ENCODE results near the gene RAB3B. TPM values are rescaled to one million over a fixed set of nuclear protein-coding genes. Genes with fewer than 3 reads are reported as not detected.

The RAB3B gene
- total RNA-seq, 1 donor from 2014 or later, result 2.4 TPM

DNA sequence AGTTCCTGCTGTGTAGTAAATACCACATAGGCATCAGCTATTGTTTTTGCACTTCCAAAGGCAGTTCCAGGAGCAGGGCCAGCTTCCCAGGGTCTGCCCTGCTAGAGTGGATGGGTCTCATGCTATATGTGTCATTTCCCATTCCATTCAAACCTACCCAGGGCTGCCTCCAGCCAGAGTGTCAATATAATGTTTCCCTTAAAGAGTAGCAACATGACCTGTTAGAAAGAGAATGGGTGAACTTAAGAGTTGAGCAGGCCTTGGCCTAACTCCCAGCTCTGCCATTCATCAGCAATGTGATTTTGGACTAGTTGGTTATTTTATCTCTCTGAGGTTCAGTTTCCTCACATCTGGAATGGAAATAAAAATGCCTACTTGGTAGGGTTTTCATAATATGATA lies 44.9 kb downstream of the RAB3B start:
- no peak for DNase-seq (ENCODE audit: low read depth, low spot score)

DNA sequence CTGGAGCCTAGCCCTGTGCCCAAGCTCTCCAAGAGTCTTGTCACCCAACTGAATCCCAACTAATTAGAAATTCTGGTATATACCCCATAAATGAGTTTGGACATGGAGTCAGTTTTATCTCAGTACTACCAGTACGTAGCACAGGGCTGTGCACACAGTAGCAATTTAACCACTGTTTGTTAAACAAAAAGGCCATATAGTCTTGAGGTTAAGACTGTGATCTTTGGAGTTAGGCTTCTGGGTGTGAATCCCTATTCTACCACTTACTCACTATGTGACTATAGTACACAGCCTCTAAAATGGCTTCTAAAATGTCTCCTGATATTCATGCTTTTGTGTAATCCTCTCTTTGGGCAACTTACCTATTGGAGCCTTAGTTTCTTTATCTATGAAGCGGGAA lies 48.2 kb downstream of the RAB3B start:
- Mint-ChIP-seq H3K4me3 (no peak overlapping the region), H3K4me1 (no peaks in the 10 kb centered on the region), H3K9me3 (peaks cover 18% of the 10 kb centered on the region), H3K36me3 (ENCODE audit: low read depth) (peaks cover 5% of the 10 kb centered on the region), H3K27ac (ENCODE audit: unreplicated experiment) (no peak overlapping the region), H3K27me3 (ENCODE audit: low read depth) (peaks cover 5% of the 10 kb centered on the region)
- DNase-seq (ENCODE audit: low read depth, low spot score), result no peak
- TF ChIP-seq, protein P1, sequence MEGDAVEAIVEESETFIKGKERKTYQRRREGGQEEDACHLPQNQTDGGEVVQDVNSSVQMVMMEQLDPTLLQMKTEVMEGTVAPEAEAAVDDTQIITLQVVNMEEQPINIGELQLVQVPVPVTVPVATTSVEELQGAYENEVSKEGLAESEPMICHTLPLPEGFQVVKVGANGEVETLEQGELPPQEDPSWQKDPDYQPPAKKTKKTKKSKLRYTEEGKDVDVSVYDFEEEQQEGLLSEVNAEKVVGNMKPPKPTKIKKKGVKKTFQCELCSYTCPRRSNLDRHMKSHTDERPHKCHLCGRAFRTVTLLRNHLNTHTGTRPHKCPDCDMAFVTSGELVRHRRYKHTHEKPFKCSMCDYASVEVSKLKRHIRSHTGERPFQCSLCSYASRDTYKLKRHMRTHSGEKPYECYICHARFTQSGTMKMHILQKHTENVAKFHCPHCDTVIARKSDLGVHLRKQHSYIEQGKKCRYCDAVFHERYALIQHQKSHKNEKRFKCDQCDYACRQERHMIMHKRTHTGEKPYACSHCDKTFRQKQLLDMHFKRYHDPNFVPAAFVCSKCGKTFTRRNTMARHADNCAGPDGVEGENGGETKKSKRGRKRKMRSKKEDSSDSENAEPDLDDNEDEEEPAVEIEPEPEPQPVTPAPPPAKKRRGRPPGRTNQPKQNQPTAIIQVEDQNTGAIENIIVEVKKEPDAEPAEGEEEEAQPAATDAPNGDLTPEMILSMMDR (conservative IDR thresholded peaks at IDR 0.05), result no peak

More for the DNA sequence above, 44.9 kb downstream of the RAB3B start:
- Mint-ChIP-seq H3K27me3 (ENCODE audit: low read depth) (peaks cover 5% of the 10 kb centered on the region), H3K4me1 (no peaks in the 10 kb centered on the region), H3K27ac (ENCODE audit: unreplicated experiment) (no peak overlapping the region), H3K36me3 (ENCODE audit: low read depth) (peaks cover 8% of the 10 kb centered on the region), H3K9me3 (peaks cover 20% of the 10 kb centered on the region), H3K4me3 (no peak overlapping the region)
- TF ChIP-seq, protein P1 (conservative IDR thresholded peaks at IDR 0.05), result no peak

DNA sequence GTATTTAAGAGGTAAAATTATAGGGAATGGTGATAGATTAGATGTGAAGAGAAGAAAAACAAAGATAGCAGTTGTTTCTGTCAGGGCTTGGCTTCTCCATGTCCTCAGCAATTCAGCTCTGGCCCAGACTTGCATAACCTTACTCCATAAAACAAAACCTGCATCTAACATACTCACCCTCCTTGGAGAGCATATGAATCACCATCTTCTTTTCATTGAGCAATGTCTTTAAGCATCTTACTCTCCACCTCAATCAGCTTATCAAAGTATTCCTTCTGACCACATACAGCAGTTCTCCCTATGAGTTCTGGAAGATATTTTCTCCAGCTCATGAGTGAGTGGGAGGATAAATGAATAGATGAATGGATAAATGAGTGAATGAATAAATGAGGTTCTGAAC lies 49.0 kb downstream of the RAB3B start:
- Mint-ChIP-seq H3K36me3 (ENCODE audit: low read depth) (peaks cover 5% of the 10 kb centered on the region), H3K4me1 (no peaks in the 10 kb centered on the region), H3K27ac (ENCODE audit: unreplicated experiment) (no peak overlapping the region), H3K27me3 (ENCODE audit: low read depth) (peaks cover 5% of the 10 kb centered on the region), H3K4me3 (no peak overlapping the region), H3K9me3 (peaks cover 18% of the 10 kb centered on the region)
- no peak for DNase-seq (ENCODE audit: low read depth, low spot score)
- TF ChIP-seq, protein P1 (conservative IDR thresholded peaks at IDR 0.05), result no peak

DNA sequence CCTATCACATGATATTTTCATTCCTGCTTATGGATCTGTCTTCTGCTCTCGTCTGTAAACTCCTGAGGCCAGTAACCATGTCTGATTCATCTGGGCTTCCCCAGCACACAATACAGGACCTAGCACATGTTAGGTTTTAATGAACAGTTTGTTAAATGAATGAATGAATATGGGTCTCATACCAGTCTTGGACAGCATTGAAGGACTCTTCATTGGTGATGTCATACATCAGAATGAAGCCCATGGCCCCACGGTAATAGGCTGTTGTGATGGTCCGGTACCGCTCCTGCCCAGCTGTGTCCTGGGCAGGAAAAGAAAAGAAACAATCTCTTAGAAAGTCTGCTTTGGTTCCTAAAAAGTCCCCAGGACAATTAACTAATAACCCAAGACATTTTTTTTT lies 53.4 kb downstream of the RAB3B start:
- no peak for DNase-seq (ENCODE audit: low read depth, low spot score)
- H3K4me3 Mint-ChIP-seq, result no peak overlapping the region
- peaks cover 5% of the 10 kb centered on the region for H3K36me3 Mint-ChIP-seq (ENCODE audit: low read depth)
- H3K27me3 Mint-ChIP-seq (ENCODE audit: low read depth), result peaks cover 8% of the 10 kb centered on the region
- TF ChIP-seq, protein P1 (conservative IDR thresholded peaks at IDR 0.05), result no peak
- H3K9me3 Mint-ChIP-seq, result peaks cover 13% of the 10 kb centered on the region
- H3K4me1 Mint-ChIP-seq, result no peaks in the 10 kb centered on the region
- no peak overlapping the region for H3K27ac Mint-ChIP-seq (ENCODE audit: unreplicated experiment)

DNA sequence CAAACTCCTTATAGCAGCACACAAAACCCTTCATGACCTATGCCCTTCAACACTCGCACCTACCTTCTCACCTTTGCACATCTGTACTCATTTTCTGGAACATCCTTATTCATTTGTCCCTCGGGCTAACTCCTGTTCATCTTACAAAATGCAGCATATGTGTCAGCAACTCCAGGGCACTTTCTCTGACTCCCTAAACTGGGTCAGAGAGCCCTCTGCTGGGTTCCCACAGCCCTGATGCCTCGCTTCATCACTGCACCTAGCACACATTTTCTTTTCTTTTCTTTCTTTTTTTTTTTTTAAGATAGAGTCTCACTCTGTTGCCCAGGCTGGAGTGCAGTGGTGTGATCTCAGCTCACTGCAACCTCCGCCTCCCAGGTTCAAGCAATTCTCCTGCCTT lies 54.0 kb downstream of the RAB3B start:
- Mint-ChIP-seq H3K27me3 (ENCODE audit: low read depth) (peaks cover 10% of the 10 kb centered on the region), H3K36me3 (ENCODE audit: low read depth) (peaks cover 5% of the 10 kb centered on the region), H3K4me1 (no peaks in the 10 kb centered on the region), H3K9me3 (peaks cover 7% of the 10 kb centered on the region), H3K4me3 (no peak overlapping the region), H3K27ac (ENCODE audit: unreplicated experiment) (no peak overlapping the region)
- TF ChIP-seq, protein P1 (conservative IDR thresholded peaks at IDR 0.05), result no peak
- no peak for DNase-seq (ENCODE audit: low read depth, low spot score)

DNA sequence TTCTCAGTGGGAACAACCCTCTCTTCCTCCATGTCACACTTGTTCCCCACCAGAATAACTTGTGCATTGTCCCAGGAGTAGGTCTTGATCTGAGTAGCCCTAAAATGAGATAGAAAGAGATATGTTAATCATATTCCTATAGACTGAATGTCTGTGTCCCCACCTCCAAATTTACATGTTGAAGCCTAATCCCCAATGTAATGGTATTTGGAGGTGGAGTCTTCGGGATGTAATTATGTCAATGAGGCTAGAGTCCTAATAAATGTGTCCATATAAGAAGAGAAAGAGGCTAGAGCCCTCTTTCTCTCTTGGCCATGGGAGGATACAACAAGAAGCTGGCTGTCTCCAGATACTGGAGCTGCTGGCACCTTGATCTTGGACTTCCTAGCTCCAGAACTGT lies 57.2 kb downstream of the RAB3B start:
- H3K9me3 Mint-ChIP-seq, result no peaks in the 10 kb centered on the region
- no peak overlapping the region for H3K4me3 Mint-ChIP-seq
- H3K4me1 Mint-ChIP-seq, result no peaks in the 10 kb centered on the region
- H3K36me3 Mint-ChIP-seq (ENCODE audit: low read depth), result no peaks in the 10 kb centered on the region
- no peak for DNase-seq (ENCODE audit: low read depth, low spot score)
- TF ChIP-seq, protein P1 (conservative IDR thresholded peaks at IDR 0.05), result no peak
- H3K27me3 Mint-ChIP-seq (ENCODE audit: low read depth), result peaks cover 12% of the 10 kb centered on the region
- H3K27ac Mint-ChIP-seq (ENCODE audit: unreplicated experiment), result no peak overlapping the region
